ENCODE measurements around the gene PDZD8.

PDZD8 gene

GRCh38 chr10:117411479-117412399 is 36.5 kb upstream of the PDZD8 start:
- no peak for TF ChIP-seq POLR2A (IDR thresholded peaks at IDR 0.05; ENCODE audit: low read depth, low read length)
- TF ChIP-seq TAF1 (IDR thresholded peaks at IDR 0.05; ENCODE audit: borderline replicate concordance, low read depth, low read length) = no peak
- TF ChIP-seq POLR2AphosphoS5 (IDR thresholded peaks at IDR 0.05; ENCODE audit: low read depth, low read length) = no peak
- DNase-seq (ENCODE audit: insufficient read length) = no peak
- no peak for FAIRE-seq

- TF ChIP-seq POLR2AphosphoS5 (IDR thresholded peaks at IDR 0.05; ENCODE audit: low read depth, low read length) (no peak), TAF1 (IDR thresholded peaks at IDR 0.05; ENCODE audit: borderline replicate concordance, low read depth, low read length) (no peak), POLR2A (IDR thresholded peaks at IDR 0.05; ENCODE audit: low read depth, low read length) (no peak)
- DNase-seq (ENCODE audit: insufficient read length) (no peak), FAIRE-seq (no peak)
Observed at GRCh38 chr10:117410557-117410956, 35.3 kb upstream of the PDZD8 start.

GRCh38 chr10:117409549-117410305 is 34.5 kb upstream of the PDZD8 start:
- no peak for TF ChIP-seq TAF1 (IDR thresholded peaks at IDR 0.05; ENCODE audit: borderline replicate concordance, low read depth, low read length)
- no peak for TF ChIP-seq POLR2A (IDR thresholded peaks at IDR 0.05; ENCODE audit: low read depth, low read length)
- no peak for TF ChIP-seq POLR2AphosphoS5 (IDR thresholded peaks at IDR 0.05; ENCODE audit: low read depth, low read length)
- DNase-seq (ENCODE audit: insufficient read length) (no peak), FAIRE-seq (no peak)

- FAIRE-seq = no peak
- TF ChIP-seq TAF1 (IDR thresholded peaks at IDR 0.05; ENCODE audit: borderline replicate concordance, low read depth, low read length) = no peak
- TF ChIP-seq POLR2AphosphoS5 (IDR thresholded peaks at IDR 0.05; ENCODE audit: low read depth, low read length) = no peak
- TF ChIP-seq POLR2A (IDR thresholded peaks at IDR 0.05; ENCODE audit: low read depth, low read length) = no peak
Observed at GRCh38 chr10:117408436-117409384, 33.5 kb upstream of the PDZD8 start.

GRCh38 chr10:117405730-117406129 is 30.5 kb upstream of the PDZD8 start:
- DNase-seq (ENCODE audit: insufficient read length) = no peak
- no peak for FAIRE-seq
- no peak for TF ChIP-seq POLR2AphosphoS5 (IDR thresholded peaks at IDR 0.05; ENCODE audit: low read depth, low read length)
- no peak for TF ChIP-seq TAF1 (IDR thresholded peaks at IDR 0.05; ENCODE audit: borderline replicate concordance, low read depth, low read length)
- no peak for TF ChIP-seq POLR2A (IDR thresholded peaks at IDR 0.05; ENCODE audit: low read depth, low read length)

More at GRCh38 chr10:117408436-117409384, 33.5 kb upstream of the PDZD8 start:
- no peak for DNase-seq (ENCODE audit: insufficient read length)

- FAIRE-seq = no peak
- TF ChIP-seq POLR2A (IDR thresholded peaks at IDR 0.05; ENCODE audit: low read depth, low read length) = no peak
- no peak for TF ChIP-seq TAF1 (IDR thresholded peaks at IDR 0.05; ENCODE audit: borderline replicate concordance, low read depth, low read length)
- TF ChIP-seq POLR2AphosphoS5 (IDR thresholded peaks at IDR 0.05; ENCODE audit: low read depth, low read length) = no peak
- DNase-seq (ENCODE audit: insufficient read length) = no peak
Observed at GRCh38 chr10:117400329-117400728, 25.1 kb upstream of the PDZD8 start.

- TF ChIP-seq POLR2A (IDR thresholded peaks at IDR 0.05; ENCODE audit: low read depth, low read length) (no peak), POLR2AphosphoS5 (IDR thresholded peaks at IDR 0.05; ENCODE audit: low read depth, low read length) (no peak), TAF1 (IDR thresholded peaks at IDR 0.05; ENCODE audit: borderline replicate concordance, low read depth, low read length) (no peak)
- DNase-seq (ENCODE audit: insufficient read length) (no peak), FAIRE-seq (no peak)
Observed at GRCh38 chr10:117399341-117400196, 24.3 kb upstream of the PDZD8 start.

- no peak for FAIRE-seq
- no peak for DNase-seq (ENCODE audit: insufficient read length)
- TF ChIP-seq POLR2A (IDR thresholded peaks at IDR 0.05; ENCODE audit: low read depth, low read length) (no peak), POLR2AphosphoS5 (IDR thresholded peaks at IDR 0.05; ENCODE audit: low read depth, low read length) (no peak), TAF1 (IDR thresholded peaks at IDR 0.05; ENCODE audit: borderline replicate concordance, low read depth, low read length) (no peak)
Observed at GRCh38 chr10:117398029-117398428, 22.8 kb upstream of the PDZD8 start.

- TF ChIP-seq TAF1 (IDR thresholded peaks at IDR 0.05; ENCODE audit: borderline replicate concordance, low read depth, low read length) (no peak), POLR2A (IDR thresholded peaks at IDR 0.05; ENCODE audit: low read depth, low read length) (no peak), POLR2AphosphoS5 (IDR thresholded peaks at IDR 0.05; ENCODE audit: low read depth, low read length) (no peak)
- no peak for FAIRE-seq
Observed at GRCh38 chr10:117391436-117392205, 16.4 kb upstream of the PDZD8 start.

More at GRCh38 chr10:117391436-117392205, 16.4 kb upstream of the PDZD8 start:
- DNase-seq (ENCODE audit: insufficient read length) = no peak
